Heart left ventricle (tissue), 13 donors: ENCODE data around the gene CYP21A2.

Experiments used
- POLR2A ChIP-seq, 2 donors: fragments of 450-650 bp; IDR thresholded peaks; one replicate each; pipeline ENCODE4 v1.6.1; 2017; ENCODE audit warnings: antibody characterized with exemption in 2 of 2, mild to moderate bottlenecking in 2 of 2, moderate library complexity in 2 of 2
- TF ChIP-seq, protein P1 (sequence below), 12 donors: fragments of 200-600 bp; sonication (generic) in 4 of 12; IDR thresholded peaks; one replicate each; pipeline versions ENCODE4 v1.5.0 to v1.8.0; 2018 to 2022; ENCODE audit warnings: antibody characterized with exemption in 12 of 12, mild to moderate bottlenecking in 5 of 12
- donor health status: ischemic (EF 13 %, LVEDD 7.1; RV severe dilation, severe dysfunction).
- donor health status: DM: no; HTN: yes; CAD: no.
- donor health status: DM: no; HTN: no; CAD: no.
- donor health status: ischemic (EF 25% LVEDD 6.9; RV normal size, moderate dysfunction).
- donor health status: ischemic (EF 25% LVEDD 5.7; RV mildly dilated, moderate dysfunction).
- donor health status: ischemic (EF 35%, LVEDD 5.7; RV mildly dilated, moderate dysfunction).
- donor health status: nonischemic (EF 11% LVEDD 7.7; RV severe dilation, severe dysfunction).
- donor health status: DM: yes; HTN: yes; CAD: no.
- donor health status: PGD.
- donor health status: ischemic (EF 29% LVEDD 5.4; RV normal size, mild dysfunction).
- donor health status: nonischemic (EF 23%, LVEDD 6.1; RV moderate dilation, normal function).

DNA sequence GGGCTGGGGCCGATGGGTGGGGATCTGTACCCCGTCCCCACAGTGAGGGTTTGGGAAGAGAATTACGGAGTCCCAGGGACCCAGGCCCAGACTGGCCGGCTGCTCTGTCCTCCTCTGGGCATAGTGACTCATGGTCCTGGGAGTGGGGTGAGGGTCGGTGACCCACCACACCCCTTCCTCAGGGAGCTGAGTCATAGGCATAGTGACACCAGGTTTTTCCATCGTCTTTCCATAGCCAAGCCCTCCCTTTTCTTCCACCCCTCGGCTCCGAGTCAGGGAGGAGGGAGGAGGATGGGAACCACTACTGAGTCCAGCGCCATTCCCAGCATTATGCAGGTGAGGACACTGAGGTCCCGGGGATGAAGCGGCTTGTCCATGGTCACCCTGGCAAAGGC is 8.9 kb downstream of the CYP21A2 start:
- TF ChIP-seq, protein P1, sequence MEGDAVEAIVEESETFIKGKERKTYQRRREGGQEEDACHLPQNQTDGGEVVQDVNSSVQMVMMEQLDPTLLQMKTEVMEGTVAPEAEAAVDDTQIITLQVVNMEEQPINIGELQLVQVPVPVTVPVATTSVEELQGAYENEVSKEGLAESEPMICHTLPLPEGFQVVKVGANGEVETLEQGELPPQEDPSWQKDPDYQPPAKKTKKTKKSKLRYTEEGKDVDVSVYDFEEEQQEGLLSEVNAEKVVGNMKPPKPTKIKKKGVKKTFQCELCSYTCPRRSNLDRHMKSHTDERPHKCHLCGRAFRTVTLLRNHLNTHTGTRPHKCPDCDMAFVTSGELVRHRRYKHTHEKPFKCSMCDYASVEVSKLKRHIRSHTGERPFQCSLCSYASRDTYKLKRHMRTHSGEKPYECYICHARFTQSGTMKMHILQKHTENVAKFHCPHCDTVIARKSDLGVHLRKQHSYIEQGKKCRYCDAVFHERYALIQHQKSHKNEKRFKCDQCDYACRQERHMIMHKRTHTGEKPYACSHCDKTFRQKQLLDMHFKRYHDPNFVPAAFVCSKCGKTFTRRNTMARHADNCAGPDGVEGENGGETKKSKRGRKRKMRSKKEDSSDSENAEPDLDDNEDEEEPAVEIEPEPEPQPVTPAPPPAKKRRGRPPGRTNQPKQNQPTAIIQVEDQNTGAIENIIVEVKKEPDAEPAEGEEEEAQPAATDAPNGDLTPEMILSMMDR (IDR thresholded peaks at IDR 0.05), result no peak
- no peak for TF ChIP-seq POLR2A (IDR thresholded peaks at IDR 0.05)
